GM18511 (cell line): ENCODE data around the gene ERCC6L2.
A peak's percentile ranks its signal among the peaks of the same experiment; 100 is the strongest.

Source experiments
- ATAC-seq: cut with Tn5 transposase; IDR thresholded peaks from one replicate; pipeline ENCODE4 v1.9.1; 2021; ENCODE audit warnings: mild to moderate bottlenecking, moderate library complexity; ENCODE audit not compliant: unreplicated experiment

Gene ERCC6L2

GRCh38 chr9:95857896-95858295 is 17.6 kb upstream of the ERCC6L2 start:
- peak; percentile 66 for ATAC-seq

- ATAC-seq, result no peak
Observed at GRCh38 chr9:95862343-95862742, 13.1 kb upstream of the ERCC6L2 start.

GRCh38 chr9:95864852-95865580 is 10.5 kb upstream of the ERCC6L2 start:
- no peak for ATAC-seq

GRCh38 chr9:95870352-95870751 is 5.1 kb upstream of the ERCC6L2 start:
- ATAC-seq, result no peak

- no peak for ATAC-seq
Observed at GRCh38 chr9:95870906-95871305, 4.6 kb upstream of the ERCC6L2 start.

GRCh38 chr9:95874303-95874988 is 1.0 kb upstream of the ERCC6L2 start:
- no peak for ATAC-seq

GRCh38 chr9:95874989-95875304 is 544 bp upstream of the ERCC6L2 start:
- peak; percentile 36 for ATAC-seq

GRCh38 chr9:95876138-95876444 is 600 bp downstream of the ERCC6L2 start:
- peak; percentile 26 for ATAC-seq

- ATAC-seq, result no peak
Observed at GRCh38 chr9:95876595-95876994, 1.1 kb downstream of the ERCC6L2 start.

- no peak for ATAC-seq
Observed at GRCh38 chr9:95877984-95878383, 2.5 kb downstream of the ERCC6L2 start.

- ATAC-seq, result no peak
Observed at GRCh38 chr9:95879591-95879990, 4.1 kb downstream of the ERCC6L2 start.

GRCh38 chr9:95880021-95880690 is 4.7 kb downstream of the ERCC6L2 start:
- no peak for ATAC-seq

GRCh38 chr9:95887926-95888497 is 12.5 kb downstream of the ERCC6L2 start:
- ATAC-seq, result no peak

GRCh38 chr9:95890594-95890993 is 15.1 kb downstream of the ERCC6L2 start:
- no peak for ATAC-seq

- ATAC-seq, result no peak
Observed at GRCh38 chr9:95891067-95891671, 15.7 kb downstream of the ERCC6L2 start.

GRCh38 chr9:95892690-95893089 is 17.2 kb downstream of the ERCC6L2 start:
- no peak for ATAC-seq

GRCh38 chr9:95896580-95896979 is 21.1 kb downstream of the ERCC6L2 start:
- ATAC-seq, result no peak

GRCh38 chr9:95901506-95901905 is 26.0 kb downstream of the ERCC6L2 start:
- no peak for ATAC-seq

GRCh38 chr9:95903398-95903797 is 27.9 kb downstream of the ERCC6L2 start:
- ATAC-seq, result no peak

GRCh38 chr9:95907794-95908193 is 32.3 kb downstream of the ERCC6L2 start:
- ATAC-seq, result no peak

- ATAC-seq, result no peak
Observed at GRCh38 chr9:95910023-95910707, 34.7 kb downstream of the ERCC6L2 start.
